ENCODE measurements around the gene EGF.

EGF gene

GRCh38 chr4:109990261-109991257 lies 77.9 kb downstream of the EGF start:
- DNase-seq (ENCODE audit: low read depth in 1 of 2, low spot score in 1 of 2), result no peak

DNA sequence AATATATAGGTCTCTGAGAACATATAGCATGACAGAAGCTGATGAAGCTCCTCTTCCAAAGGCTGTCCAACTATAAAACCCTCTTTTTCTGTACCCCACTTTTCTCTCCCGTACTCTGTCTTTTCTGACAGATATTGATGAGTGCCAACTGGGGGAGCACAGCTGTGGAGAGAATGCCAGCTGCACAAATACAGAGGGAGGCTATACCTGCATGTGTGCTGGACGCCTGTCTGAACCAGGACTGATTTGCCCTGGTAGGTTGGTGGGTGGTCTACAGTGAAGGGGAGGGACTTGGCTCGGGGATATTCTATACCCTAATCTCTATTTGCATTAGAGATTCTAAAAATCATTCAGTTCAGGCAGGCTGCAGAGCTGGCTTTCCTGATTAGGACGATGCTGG lies 80.4 kb downstream of the EGF start:
- DNase-seq (ENCODE audit: low read depth in 1 of 2, low spot score in 1 of 2), result no peak

GRCh38 chr4:109994415-109994827 lies 81.7 kb downstream of the EGF start:
- DNase-seq (ENCODE audit: low read depth in 1 of 2, low spot score in 1 of 2), result no peak

DNA sequence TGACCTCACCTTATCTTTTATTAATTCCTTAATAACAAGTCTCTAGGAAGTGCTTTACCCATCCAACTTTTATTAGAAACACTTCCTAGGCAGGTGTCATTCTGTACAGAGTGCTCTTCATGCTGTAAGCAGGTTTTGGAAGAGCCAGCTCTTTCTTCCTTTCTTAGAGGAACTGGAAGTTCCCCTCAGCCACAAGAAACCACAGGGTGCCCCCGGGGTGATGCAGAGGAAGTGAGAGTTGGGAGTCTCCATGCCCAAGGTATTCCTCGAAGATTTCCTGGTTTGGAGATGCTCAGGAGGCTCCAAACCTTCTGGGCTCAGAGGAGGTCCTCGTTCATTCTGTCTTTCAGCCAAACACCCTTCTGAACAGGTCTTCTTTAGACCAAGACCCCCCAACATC lies 83.8 kb downstream of the EGF start:
- DNase-seq (ENCODE audit: low read depth in 1 of 2, low spot score in 1 of 2), result no peak

- DNase-seq (ENCODE audit: low read depth in 1 of 2, low spot score in 1 of 2), result no peak
Observed at GRCh38 chr4:109998867-109999584, 86.3 kb downstream of the EGF start.

GRCh38 chr4:109999585-109999912 lies 86.9 kb downstream of the EGF start:
- DNase-seq (ENCODE audit: low read depth in 1 of 2, low spot score in 1 of 2), result no peak

DNA sequence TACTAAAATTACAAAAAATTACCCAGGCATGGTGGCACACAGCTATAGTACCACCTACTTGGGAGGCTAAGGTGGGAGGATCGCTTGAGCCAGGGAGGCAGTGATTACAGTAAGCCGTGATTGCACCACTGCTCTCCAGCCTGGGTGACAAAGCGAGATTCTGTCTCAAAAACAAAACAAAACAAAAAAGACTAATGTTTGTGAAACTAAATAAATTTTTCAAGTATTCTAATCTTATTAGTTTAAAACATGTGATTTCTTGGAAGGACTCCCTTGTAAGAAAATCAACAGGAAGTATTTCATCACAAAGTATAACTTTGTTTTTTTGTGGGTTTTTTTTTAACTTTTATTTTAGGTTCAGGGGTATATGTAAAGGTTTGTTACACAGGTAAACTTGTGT lies 89.6 kb downstream of the EGF start:
- no peak for DNase-seq (ENCODE audit: low read depth in 1 of 2, low spot score in 1 of 2)

DNA sequence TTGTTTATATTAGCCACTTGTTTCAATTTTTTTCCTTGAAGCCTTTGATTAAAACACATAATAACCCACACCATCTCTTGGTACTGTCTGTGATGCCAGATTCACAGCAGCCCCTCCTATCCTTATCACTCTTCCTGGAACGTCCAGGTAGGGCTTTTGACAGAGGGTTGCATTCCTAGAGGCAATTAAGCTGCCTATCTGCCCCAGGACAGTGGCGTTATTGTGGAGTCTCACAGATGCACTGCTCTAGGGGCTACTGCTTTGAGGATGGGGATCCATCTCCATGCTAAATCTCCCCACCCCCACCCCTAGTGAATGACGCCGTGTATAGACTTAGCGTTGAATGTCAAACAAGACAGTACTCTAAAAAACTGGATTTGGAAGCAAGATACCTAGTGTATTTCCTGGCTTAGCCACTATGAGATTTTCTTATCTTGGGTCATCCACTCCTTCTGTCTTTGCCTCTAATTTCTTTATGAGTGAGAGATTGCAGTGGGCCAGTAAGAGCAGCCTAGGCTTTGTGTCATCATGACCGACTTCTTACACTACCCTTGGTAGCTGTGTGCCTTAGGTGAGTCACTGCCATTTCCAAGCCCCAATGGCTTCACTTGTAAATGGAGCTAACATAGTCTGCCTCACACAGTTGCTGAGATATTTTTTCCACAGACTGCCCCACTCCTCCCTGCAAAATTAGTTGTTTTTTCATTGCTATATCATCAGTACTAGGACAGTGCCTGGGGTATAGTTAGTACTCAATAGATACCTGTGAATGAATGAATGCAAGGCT lies 90.9 kb downstream of the EGF start:
- DNase-seq (ENCODE audit: low read depth in 1 of 2, low spot score in 1 of 2), result no peak

GRCh38 chr4:110004556-110004955 lies 91.9 kb downstream of the EGF start:
- DNase-seq (ENCODE audit: low read depth in 1 of 2, low spot score in 1 of 2), result no peak

DNA sequence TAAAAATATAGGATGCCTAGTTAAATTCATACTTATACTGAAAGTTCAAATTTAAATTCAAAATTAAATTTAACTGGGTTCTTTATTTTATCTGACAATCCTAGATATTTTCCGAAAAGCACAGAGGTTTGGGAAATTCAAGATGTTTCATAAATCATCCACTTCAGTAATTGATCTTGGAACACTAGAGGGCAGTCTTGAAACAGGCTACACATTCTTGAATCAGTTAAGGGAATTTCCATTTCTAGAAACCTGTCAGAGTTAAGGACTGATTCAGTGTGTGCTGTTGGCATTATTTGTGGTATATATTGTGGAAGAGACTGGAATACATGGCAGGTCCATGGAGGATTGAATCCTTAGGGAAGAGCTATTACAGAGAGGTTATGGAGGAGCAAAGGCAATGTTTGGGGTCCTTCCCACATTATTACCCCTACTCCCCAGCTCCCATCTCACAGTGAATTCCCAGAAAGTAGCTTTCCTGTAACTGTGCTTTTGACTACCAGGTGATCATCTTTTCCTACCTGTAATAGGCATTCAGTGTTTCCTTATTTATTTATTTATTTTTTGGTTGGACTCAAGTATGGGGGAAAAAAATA lies 92.9 kb downstream of the EGF start:
- no peak for DNase-seq (ENCODE audit: low read depth in 1 of 2, low spot score in 1 of 2)

DNA sequence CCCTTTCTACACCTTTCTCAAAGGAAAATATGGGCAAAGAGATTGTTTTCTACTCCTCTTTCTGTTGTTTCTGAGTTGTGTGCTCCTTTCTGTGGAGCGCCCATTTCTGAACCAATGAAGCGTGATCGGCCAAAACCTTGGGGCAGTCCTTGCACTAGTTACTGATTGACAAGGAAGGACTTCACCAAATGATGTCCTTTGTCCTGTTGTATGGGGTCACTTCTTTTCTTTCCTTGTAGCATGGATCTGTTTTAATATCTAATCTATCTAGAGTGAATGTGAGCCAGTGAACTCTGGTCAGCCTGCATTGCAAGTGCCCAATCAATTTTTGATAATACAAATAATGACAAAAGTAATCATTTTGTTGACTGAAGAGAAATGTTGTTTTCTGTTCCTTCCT lies 94.5 kb downstream of the EGF start:
- DNase-seq (ENCODE audit: low read depth in 1 of 2, low spot score in 1 of 2), result no peak

- no peak for DNase-seq (ENCODE audit: low read depth in 1 of 2, low spot score in 1 of 2)
Observed at GRCh38 chr4:110008540-110008939, 95.9 kb downstream of the EGF start.

DNA sequence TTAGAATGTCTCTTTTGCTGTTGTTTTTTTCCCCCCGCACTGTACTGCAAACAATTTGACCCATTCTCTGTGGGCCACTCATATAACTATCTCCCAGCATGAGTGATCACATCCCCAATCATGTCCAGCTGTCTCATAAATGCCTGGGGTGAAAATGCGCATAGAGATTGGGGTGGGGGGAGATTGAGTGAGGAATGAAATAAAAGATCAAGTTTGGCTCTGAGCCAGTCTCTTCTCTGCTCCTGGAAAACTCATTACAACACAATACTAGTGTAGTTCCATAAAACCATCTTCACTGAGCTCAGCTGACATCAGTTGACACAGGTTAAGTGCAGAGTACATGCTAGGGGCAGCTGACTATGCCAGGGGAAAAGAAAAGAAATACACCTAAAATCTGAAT lies 96.9 kb downstream of the EGF start:
- DNase-seq (ENCODE audit: low read depth in 1 of 2, low spot score in 1 of 2), result no peak

DNA sequence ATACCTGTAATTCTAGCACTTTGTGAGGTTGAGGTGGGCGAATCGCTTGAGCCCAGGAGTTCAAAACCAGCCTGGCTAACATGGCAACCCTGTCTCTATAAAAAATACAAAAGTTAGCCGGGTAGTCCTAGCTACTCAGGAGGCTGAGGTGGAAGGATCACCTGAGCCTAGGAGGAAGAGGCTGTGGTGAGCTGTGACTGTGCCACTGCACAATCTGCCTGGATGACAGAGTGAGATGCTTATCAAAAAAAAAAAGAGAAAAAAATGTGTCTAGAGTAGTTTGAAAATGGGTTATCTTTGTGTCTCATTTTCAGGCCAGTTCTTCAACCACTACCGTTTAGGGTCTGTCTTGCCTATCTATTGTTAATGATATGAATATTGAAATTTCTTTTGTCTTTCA lies 98.1 kb downstream of the EGF start:
- DNase-seq (ENCODE audit: low read depth in 1 of 2, low spot score in 1 of 2), result no peak

DNA sequence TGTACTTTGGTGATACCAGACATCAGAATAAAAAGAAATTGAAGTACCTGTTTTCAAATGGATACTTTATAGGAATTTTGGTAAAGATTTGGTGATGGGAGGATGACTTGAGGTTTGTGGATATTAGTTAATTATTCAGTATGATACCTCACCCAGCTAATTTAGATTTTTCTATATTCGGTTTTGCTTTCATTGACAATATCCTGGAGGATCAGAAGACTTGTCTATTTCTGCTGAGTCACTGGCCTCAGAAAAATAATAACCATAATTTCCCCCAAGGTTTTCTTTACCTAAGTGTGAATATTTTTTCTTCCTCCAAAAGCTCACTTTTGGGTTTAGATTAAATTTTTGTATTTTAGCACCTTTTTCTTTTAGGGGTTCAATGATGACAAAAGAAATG lies 100.2 kb downstream of the EGF start:
- no peak for DNase-seq (ENCODE audit: low read depth in 1 of 2, low spot score in 1 of 2)

GRCh38 chr4:110014233-110014632 lies 101.5 kb downstream of the EGF start:
- DNase-seq (ENCODE audit: low read depth in 1 of 2, low spot score in 1 of 2), result no peak

DNA sequence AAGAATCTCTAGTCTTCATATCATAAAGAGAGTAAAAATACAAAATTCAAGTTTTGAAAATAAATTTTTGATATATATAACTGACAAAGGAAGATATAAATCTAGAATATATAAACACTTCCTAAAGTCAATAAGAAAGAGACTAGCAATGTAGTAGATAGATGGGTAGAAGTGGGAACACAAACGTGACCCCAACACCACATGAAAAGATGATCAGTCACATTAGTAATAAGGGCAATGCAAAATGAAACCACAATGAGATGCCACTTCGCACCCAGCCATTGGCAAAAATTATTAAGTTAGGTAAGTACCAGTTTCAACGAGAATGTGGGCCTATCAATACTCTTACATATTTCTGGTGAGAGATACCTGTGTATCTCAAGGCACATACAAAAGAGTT lies 106.5 kb downstream of the EGF start:
- DNase-seq (ENCODE audit: low read depth in 1 of 2, low spot score in 1 of 2), result no peak

GRCh38 chr4:110020139-110020538 lies 107.5 kb downstream of the EGF start:
- DNase-seq (ENCODE audit: low read depth in 1 of 2, low spot score in 1 of 2), result no peak

DNA sequence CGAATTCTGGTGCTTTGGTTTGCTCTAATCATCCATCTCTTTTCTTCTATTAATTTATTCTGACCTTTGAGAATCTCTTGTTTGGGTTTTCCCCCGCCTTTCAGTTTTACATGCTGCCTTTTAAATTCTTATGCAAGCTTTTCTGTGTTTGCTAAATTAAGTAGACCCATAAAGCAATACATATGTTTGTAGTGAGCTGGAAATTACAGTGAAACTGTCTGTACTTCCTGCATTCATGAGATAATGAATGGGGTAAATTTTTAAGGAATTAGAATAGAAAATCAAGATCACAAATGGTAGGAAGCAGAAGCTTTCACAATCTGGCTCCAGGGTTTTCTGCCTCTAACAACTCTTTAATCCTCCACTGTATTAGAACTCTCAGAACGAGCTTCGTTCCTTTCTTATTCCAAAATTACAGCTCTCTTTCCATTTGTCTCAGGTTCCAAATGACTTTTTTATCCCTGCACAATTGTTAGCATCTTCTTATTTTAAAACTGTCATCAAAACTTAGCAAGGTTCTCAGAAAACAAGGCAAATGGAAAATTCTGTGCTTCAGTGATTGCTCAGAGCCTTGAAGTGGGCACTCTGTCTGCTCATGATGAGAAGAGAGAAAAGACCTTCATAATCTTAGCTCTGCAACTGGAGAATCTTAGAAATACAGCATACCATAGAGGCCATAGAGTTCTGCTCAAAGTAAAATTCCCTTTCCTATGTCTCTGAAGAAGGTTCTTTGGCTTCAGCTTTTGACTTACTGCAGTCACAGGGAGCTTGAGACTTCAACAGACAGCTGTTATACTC lies 108.2 kb downstream of the EGF start:
- DNase-seq (ENCODE audit: low read depth in 1 of 2, low spot score in 1 of 2), result no peak

GRCh38 chr4:110022457-110022856 lies 109.8 kb downstream of the EGF start:
- DNase-seq (ENCODE audit: low read depth in 1 of 2, low spot score in 1 of 2), result no peak

DNA sequence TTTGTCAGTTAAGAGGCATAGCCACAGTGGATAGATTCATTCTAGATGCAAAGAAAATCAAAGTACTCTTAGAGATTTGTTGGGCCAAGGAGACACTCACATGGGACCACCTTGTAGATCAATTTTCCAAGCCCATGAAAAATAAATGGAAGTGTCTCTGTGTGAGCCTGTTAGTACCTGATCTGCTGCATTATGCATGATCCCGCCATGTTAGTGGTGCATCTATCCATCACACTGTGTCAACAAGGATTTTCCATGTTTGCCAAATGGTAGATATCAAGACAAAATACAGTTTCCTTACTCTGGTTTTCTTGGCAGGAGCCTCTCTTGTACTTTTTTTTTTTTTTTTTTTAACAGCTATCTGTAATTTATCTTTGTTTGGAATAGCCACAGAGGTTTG lies 112.4 kb downstream of the EGF start:
- DNase-seq (ENCODE audit: low read depth in 1 of 2, low spot score in 1 of 2), result no peak

Data from stimulated activated CD4-positive, alpha-beta T cell treated with anti-CD3 and anti-CD28 coated beads, Interleukin-15, amount 100 ng/mL, for 1 hour (primary cell).